NB4 (cell line): Measurements from ENCODE around the gene SMCHD1.

Source experiments
- CTCF ChIP-seq: IDR thresholded peaks from one replicate; pipeline ENCODE4 v1.5.1; 2012; ENCODE audit warnings: low read depth, low read length
- MAX ChIP-seq: IDR thresholded peaks from 2 replicates; pipeline ENCODE4 v1.6.1; 2011; ENCODE audit warnings: low read depth, low read length
- MYC ChIP-seq: IDR thresholded peaks from 2 replicates; pipeline ENCODE4 v1.6.1; 2011; ENCODE audit warnings: low read depth, low read length
- POLR2A ChIP-seq: IDR thresholded peaks from 2 replicates; pipeline ENCODE4 v1.6.1; 2011; ENCODE audit warnings: mild to moderate bottlenecking; ENCODE audit not compliant: insufficient read length; ENCODE audit errors: extremely low read depth

- TF ChIP-seq CTCF (no peak), POLR2A (no peak), MAX (no peak), MYC (no peak)
Observed at GRCh38 chr18:2843146-2843545, 187.6 kb downstream of the SMCHD1 start.
